Pancreas (tissue), 10 donors: Measurements from ENCODE around the gene AP1B1. TPM values are rescaled to one million over a fixed set of nuclear protein-coding genes. Genes with fewer than 3 reads are reported as not detected.
A peak's percentile ranks its signal among the peaks of the same experiment; 100 is the strongest.

Experiments
- ATAC-seq, 4 donors: fragments of 200-7000 bp; cut with Tn5 transposase; one replicate each; pipeline versions ENCODE4 v1.8.0 to v1.9.1; 2020; ENCODE audit warnings: mild to moderate bottlenecking in 4 of 4, moderate library complexity in 4 of 4
- DNase-seq, 6 donors: peaks; one replicate each; pipeline ENCODE4 v3.0.0-alpha.2; 2020
- FAIRE-seq: peaks from 2 replicates; lab custom pipeline; 2012; peaks lifted over from hg19 to GRCh38; lab: Jason Lieb, UNC
- H3K27ac ChIP-seq, 4 donors: fragments of 200-600 bp; sonication (generic); 1 replicate in 3 of 4; 2 replicates in 1 of 4; pipeline versions ENCODE4 v1.5.0 to v1.8.0; 2020
- H3K27me3 ChIP-seq, 4 donors: fragments of 200-600 bp; one replicate each; pipeline ENCODE4 v1.8.0; 2021
- H3K36me3 ChIP-seq, 3 donors: fragments of 200-600 bp; sonication (generic) in 1 of 3; one replicate each; pipeline versions ENCODE4 v1.5.0 to v1.8.0; 2020 to 2021
- H3K4me1 ChIP-seq, 3 donors: fragments of 200-600 bp; one replicate each; pipeline ENCODE4 v1.8.0; 2021
- H3K4me3 ChIP-seq, 4 donors: fragments of 200-600 bp; sonication (generic) in 2 of 4; one replicate each; pipeline versions ENCODE4 v1.5.0 to v1.8.0; 2020 to 2021
- H3K9me3 ChIP-seq, 4 donors: fragments of 200-600 bp; one replicate each; pipeline ENCODE4 v1.8.0; 2021
- CTCF ChIP-seq, 4 donors: fragments of 200-600 bp; sonication (generic) in 3 of 4; IDR thresholded peaks; one replicate each; pipeline versions ENCODE4 v1.5.0 to v1.8.0; 2021; ENCODE audit warnings: antibody characterized with exemption in 4 of 4
- WGBS, 2 donors: extraction: QIAGEN DNeasy Blood & Tissue Kit; methylation state at CpG; one replicate each; pipeline ENCODE4 v1.1.7; 2013; 5-methylcytosine and 5-hydroxymethylcytosine counted together
- intact Hi-C, 3 donors: fragments of 100-400 bp; cut with DNase I; formaldehyde crosslinking; loops; one replicate each; pipeline versions ENCODE4 v1.11.1 to v1.14.2; 2022
- polyA plus RNA-seq, 2 donors: library from polyadenylated mRNA; stranded (reverse); fragments of 200-250 nt; gene quantifications; one replicate each; pipeline ENCODE4 v1.2.3, GENCODE V29; 2013
- total RNA-seq, 6 donors: library from RNA; stranded (reverse); fragmentation: NEBNext Ultra II Directional in 4 of 6; extraction: Animal tissue kit (Norgen Biotek cat#: 25700) in 4 of 6; gene quantifications; one replicate each; pipeline versions ENCODE4 v1.2.1 to v1.2.4, GENCODE V29; 2021 to 2023
- donor health status: healthy with polysubstance abuse.
- donor health status: DM: no; HTN: no; CAD: no; lungs with moderate emphysema.
- donor health status: DM: no; HTN: no; CAD: no.
- donor health status: control.
- donor health status: control.
- donor health status: Bipolar disorder and iron deficiency.
- donor health status: DM: yes; HTN: yes; CAD: no.
- donor health status: DM: no; HTN: no; CAD: no.
- donor health status: DM: no; HTN: no; CAD: no.
- donor health status: DM: yes; HTN: yes; CAD: no.

AP1B1 gene
- total and polyA plus RNA-seq, 8 donors = 27.5 to 49.9 (median 35.8) TPM

DNA sequence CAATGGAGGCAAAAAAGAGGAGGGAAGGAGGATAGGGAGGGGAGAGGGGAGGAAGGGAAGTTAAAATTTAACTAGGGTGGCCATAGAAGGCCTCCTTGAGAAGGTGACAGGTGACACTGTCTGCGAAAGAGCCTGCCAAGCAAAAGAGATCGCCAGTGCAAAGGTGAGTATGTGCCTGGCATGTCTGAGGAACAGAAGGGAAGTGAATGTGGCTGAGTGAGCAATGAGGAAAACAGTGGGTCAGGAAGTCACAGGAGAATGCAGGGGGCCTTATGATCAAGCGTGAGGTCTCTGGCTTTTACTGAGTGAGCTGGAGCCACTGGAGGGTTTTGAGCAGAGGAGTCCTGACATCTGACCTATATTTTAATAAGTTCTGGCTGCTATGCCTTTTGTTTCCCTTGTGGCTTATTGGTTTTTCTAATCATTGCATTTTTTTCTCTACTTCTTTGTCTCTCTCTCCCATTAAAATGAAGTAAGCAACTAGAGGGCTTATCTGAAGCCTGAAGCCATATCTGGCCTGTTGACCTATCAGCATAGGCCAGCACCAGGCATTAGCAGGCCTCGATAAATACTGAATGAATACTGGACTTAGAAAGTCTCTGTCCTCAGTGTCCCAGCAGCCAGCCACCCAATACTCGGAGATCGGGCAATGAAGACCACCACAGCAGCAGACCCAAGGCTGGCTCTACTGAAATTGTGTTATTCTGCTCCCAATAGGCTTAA lies 5.6 kb downstream of the AP1B1 start:
- TF ChIP-seq CTCF (IDR thresholded peaks at IDR 0.05) = no peak
- peak overlapping the region in 1 of 4 donors; percentile 6 for H3K4me3 ChIP-seq
- DNase-seq = peak in 4 of 6 donors; percentile 57 to 81 (median 72)
- intact Hi-C loops = no loop called here
- H3K27me3 ChIP-seq = no peaks in the 10 kb centered on the region
- H3K36me3 ChIP-seq = no peaks in the 10 kb centered on the region
- H3K27ac ChIP-seq = peak overlapping the region; percentile 48 to 84 (median 68)
- no peak for FAIRE-seq
- peak; percentile 74 to 83 (median 79) for ATAC-seq
- H3K4me1 ChIP-seq = peaks cover 44 to 72% (median 62%) of the 10 kb centered on the region in 3 donors
- H3K9me3 ChIP-seq = no peaks in the 10 kb centered on the region
- WGBS, 2 donors = 18 to 20% methylated on average over 6 of the region's 6 CpGs

DNA sequence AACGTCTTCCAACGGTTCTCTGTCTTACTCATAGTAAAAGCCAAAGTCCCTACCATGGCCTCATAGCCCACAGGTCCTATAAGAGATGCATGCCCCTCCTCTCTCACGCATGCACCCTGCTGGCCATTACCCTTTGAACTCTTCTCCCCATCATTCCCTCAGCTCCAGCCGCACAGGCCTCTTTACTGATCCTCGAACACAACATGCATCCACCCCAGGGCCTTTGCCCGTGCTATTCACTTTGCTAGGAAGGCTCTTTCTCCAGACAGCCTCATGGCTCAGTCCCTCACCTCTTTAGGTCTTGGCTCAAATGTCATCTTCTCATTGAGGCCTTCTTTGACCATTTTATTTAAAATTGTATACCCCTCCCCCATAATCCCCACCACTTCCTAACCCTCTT lies 7.5 kb downstream of the AP1B1 start:
- no peak overlapping the region for H3K27ac ChIP-seq
- no peak for ATAC-seq

GRCh38 chr22:29380032-29380781 lies 8.2 kb downstream of the AP1B1 start:
- no peak overlapping the region for H3K4me3 ChIP-seq
- no peaks in the 10 kb centered on the region for H3K36me3 ChIP-seq
- H3K27me3 ChIP-seq = no peaks in the 10 kb centered on the region
- 88 to 94% methylated on average over 6 of the region's 6 CpGs for WGBS, 2 donors
- no peaks in the 10 kb centered on the region for H3K9me3 ChIP-seq
- H3K4me1 ChIP-seq = peaks cover 35 to 61% (median 52%) of the 10 kb centered on the region in 3 donors
- DNase-seq = no peak
- H3K27ac ChIP-seq = no peak overlapping the region
- intact Hi-C loops = no loop called here
- no peak for ATAC-seq
- no peak for FAIRE-seq
- TF ChIP-seq CTCF (IDR thresholded peaks at IDR 0.05) = no peak

More for the DNA sequence above, 7.5 kb downstream of the AP1B1 start:
- Histone ChIP-seq H3K36me3 (no peaks in the 10 kb centered on the region), H3K4me1 (peaks cover 38 to 62% (median 53%) of the 10 kb centered on the region in 3 donors), H3K27me3 (no peaks in the 10 kb centered on the region), H3K9me3 (no peaks in the 10 kb centered on the region), H3K4me3 (no peak overlapping the region)
- no peak for DNase-seq
- no peak for FAIRE-seq
- intact Hi-C loops = no loop called here
- WGBS, 2 donors = 84 to 89% methylated on average over 6 of the region's 6 CpGs
- TF ChIP-seq CTCF (IDR thresholded peaks at IDR 0.05) = no peak

- DNase-seq = no peak
- 65 to 68% methylated on average over 7 of the region's 7 CpGs for WGBS, 2 donors
- intact Hi-C loops = no loop called here
- H3K4me3 ChIP-seq = no peak overlapping the region
- no peak overlapping the region for H3K27ac ChIP-seq
- H3K36me3 ChIP-seq = no peaks in the 10 kb centered on the region
- TF ChIP-seq CTCF (IDR thresholded peaks at IDR 0.05) = no peak
- FAIRE-seq = no peak
- no peak for ATAC-seq
- no peaks in the 10 kb centered on the region for H3K27me3 ChIP-seq
- peaks cover 32 to 55% (median 44%) of the 10 kb centered on the region in 3 donors for H3K4me1 ChIP-seq
- no peaks in the 10 kb centered on the region for H3K9me3 ChIP-seq
Measured at GRCh38 chr22:29379258-29379657, 9.1 kb downstream of the AP1B1 start.
